Peyer's patch (tissue), 4 donors: ENCODE results near the gene MANF. TPM values are rescaled to one million over a fixed set of nuclear protein-coding genes. Genes with fewer than 3 reads are reported as not detected.

Experiments
- DNase-seq, 3 donors: peaks; one replicate each; pipeline ENCODE4 v3.0.0-alpha.2; 2017 to 2019
- H3K27ac ChIP-seq, 4 donors: fragments of 200-600 bp; sonication (generic); one replicate each; pipeline ENCODE4 v1.5.1; 2016 to 2019
- H3K27me3 ChIP-seq, 2 donors: fragments of 200-600 bp; sonication (generic); one replicate each; pipeline ENCODE4 v1.5.1; 2019
- H3K36me3 ChIP-seq, 3 donors: fragments of 200-600 bp; sonication (generic); one replicate each; pipeline ENCODE4 v1.5.1; 2016 to 2019
- H3K4me1 ChIP-seq, 4 donors: fragments of 200-600 bp; sonication (generic); one replicate each; pipeline ENCODE4 v1.5.1; 2016 to 2019
- H3K4me3 ChIP-seq, 4 donors: fragments of 200-600 bp; sonication (generic); 1 replicate in 3 of 4; 2 replicates in 1 of 4; pipeline ENCODE4 v1.5.1; 2016 to 2019; ENCODE audit warnings: mild to moderate bottlenecking in 1 of 4
- H3K9me3 ChIP-seq, 4 donors: fragments of 200-600 bp; sonication (generic); one replicate each; pipeline ENCODE4 v1.5.1; 2016 to 2019; ENCODE audit warnings: mild to moderate bottlenecking in 1 of 4
- POLR2A ChIP-seq, 2 donors: fragments of 450-650 bp; IDR thresholded peaks; one replicate each; pipeline ENCODE4 v1.5.1; 2017; ENCODE audit warnings: antibody characterized with exemption in 2 of 2, mild to moderate bottlenecking in 2 of 2, moderate library complexity in 2 of 2
- total RNA-seq, 4 donors: library from RNA; depleted of rRNA; stranded (reverse); fragments of >200 nt; gene quantifications; one replicate each; pipeline ENCODE4 v1.1.0, GENCODE V29; 2016
- TF ChIP-seq, protein P1 (sequence below), 6 experiments: fragments of 450-650 bp in 4 of 6; fragments of 200-600 bp in 2 of 6; sonication (generic) in 1 of 6; IDR thresholded peaks; one replicate each; pipeline ENCODE4 v1.5.1; 2017 to 2019; ENCODE audit warnings: antibody characterized with exemption in 6 of 6, mild to moderate bottlenecking in 3 of 6, moderate library complexity in 1 of 6

Gene MANF
- total RNA-seq, 4 donors from 2014 or later = 18.2 to 52.7 (median 26.4) TPM

DNA sequence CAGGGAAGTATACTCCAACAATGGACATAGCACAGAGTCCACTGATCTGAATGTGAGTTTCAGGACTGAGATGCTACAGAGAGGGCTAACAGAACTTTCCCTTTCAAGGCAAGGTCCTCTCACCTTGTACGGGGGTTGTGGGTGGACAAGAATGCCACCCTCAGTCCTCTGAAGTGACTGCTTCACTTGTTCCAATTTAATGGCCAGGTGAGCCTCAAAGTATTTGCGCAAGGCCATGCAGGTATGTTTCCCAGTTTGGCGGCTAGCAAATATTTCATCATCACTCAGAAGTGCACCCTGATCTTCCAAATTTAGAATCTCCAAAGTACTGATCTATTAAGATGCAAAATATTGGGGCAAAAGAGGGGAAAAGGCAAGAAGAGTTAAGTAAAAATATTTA is 44.0 kb downstream of the MANF start:
- Histone ChIP-seq H3K4me3 (no peak overlapping the region), H3K36me3 (peaks cover 0 to 57% (median 0%) of the 10 kb centered on the region in 3 donors), H3K4me1 (no peaks in the 10 kb centered on the region), H3K9me3 (no peaks in the 10 kb centered on the region), H3K27me3 (no peaks in the 10 kb centered on the region), H3K27ac (no peak overlapping the region)
- TF ChIP-seq, protein P1, sequence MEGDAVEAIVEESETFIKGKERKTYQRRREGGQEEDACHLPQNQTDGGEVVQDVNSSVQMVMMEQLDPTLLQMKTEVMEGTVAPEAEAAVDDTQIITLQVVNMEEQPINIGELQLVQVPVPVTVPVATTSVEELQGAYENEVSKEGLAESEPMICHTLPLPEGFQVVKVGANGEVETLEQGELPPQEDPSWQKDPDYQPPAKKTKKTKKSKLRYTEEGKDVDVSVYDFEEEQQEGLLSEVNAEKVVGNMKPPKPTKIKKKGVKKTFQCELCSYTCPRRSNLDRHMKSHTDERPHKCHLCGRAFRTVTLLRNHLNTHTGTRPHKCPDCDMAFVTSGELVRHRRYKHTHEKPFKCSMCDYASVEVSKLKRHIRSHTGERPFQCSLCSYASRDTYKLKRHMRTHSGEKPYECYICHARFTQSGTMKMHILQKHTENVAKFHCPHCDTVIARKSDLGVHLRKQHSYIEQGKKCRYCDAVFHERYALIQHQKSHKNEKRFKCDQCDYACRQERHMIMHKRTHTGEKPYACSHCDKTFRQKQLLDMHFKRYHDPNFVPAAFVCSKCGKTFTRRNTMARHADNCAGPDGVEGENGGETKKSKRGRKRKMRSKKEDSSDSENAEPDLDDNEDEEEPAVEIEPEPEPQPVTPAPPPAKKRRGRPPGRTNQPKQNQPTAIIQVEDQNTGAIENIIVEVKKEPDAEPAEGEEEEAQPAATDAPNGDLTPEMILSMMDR (IDR thresholded peaks at IDR 0.05) = no peak
- TF ChIP-seq POLR2A (IDR thresholded peaks at IDR 0.05) = no peak
- no peak for DNase-seq

DNA sequence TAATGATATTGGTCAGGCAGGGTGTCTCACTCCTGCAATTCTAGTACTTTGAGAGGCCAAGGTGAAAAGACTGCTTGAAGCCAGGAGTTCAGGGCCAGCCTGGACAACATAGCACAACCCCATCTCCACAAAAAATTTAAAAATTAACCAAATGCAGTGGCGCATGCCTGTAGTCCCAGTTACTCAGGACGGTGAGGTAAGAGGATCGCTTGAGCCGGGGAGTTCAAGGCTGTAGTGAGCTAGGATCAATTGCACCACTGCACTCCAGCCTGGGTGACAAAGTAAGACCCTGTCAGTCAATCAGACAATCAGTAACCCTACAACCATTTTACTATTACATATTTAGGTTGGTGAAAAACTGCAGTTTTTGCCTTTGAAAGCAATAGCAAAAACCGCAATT is 49.0 kb downstream of the MANF start:
- no peak for TF ChIP-seq POLR2A (IDR thresholded peaks at IDR 0.05)
- TF ChIP-seq, protein P1 (IDR thresholded peaks at IDR 0.05) = no peak
- H3K36me3 ChIP-seq = peaks cover 0 to 55% (median 0%) of the 10 kb centered on the region in 3 donors
- no peak overlapping the region for H3K27ac ChIP-seq
- H3K4me3 ChIP-seq = no peak overlapping the region
- H3K4me1 ChIP-seq = no peaks in the 10 kb centered on the region
- no peaks in the 10 kb centered on the region for H3K27me3 ChIP-seq
- DNase-seq = no peak
- no peaks in the 10 kb centered on the region for H3K9me3 ChIP-seq

DNA sequence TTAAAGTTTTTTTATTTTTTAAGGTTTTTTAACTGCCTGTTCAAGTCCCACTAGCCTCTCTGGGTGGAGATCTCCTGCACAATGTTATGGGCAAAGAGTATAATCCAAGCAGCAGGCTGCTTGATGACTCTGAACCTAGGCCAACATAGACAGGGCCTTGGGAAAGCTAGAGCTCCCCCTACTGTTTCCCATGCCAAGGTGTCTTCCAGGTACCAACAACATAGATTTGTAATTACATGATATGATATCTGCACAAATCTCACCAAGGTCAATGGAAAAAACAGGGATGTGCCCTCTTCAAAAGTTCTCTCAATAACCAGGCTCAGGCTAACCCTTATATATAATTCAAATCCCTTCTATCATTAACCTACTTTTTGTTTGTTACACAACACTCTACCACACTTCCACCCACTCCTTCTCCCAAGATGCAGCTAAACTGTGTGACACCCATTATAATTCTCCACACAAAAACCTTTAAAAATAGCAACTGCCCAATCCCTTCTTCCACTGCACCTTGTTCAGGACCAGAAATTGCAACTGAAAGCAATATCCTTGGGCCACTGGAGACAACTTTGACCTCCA is 49.7 kb downstream of the MANF start:
- Histone ChIP-seq H3K27me3 (no peaks in the 10 kb centered on the region), H3K4me3 (no peak overlapping the region), H3K36me3 (peaks cover 0 to 55% (median 0%) of the 10 kb centered on the region in 3 donors), H3K27ac (no peak overlapping the region), H3K9me3 (no peaks in the 10 kb centered on the region), H3K4me1 (no peaks in the 10 kb centered on the region)
- DNase-seq = peak in 1 of 3 donors; percentile 79
- TF ChIP-seq, protein P1 (IDR thresholded peaks at IDR 0.05) = peak; percentile 10 to 72 (median 64)
- TF ChIP-seq POLR2A (IDR thresholded peaks at IDR 0.05) = no peak

DNA sequence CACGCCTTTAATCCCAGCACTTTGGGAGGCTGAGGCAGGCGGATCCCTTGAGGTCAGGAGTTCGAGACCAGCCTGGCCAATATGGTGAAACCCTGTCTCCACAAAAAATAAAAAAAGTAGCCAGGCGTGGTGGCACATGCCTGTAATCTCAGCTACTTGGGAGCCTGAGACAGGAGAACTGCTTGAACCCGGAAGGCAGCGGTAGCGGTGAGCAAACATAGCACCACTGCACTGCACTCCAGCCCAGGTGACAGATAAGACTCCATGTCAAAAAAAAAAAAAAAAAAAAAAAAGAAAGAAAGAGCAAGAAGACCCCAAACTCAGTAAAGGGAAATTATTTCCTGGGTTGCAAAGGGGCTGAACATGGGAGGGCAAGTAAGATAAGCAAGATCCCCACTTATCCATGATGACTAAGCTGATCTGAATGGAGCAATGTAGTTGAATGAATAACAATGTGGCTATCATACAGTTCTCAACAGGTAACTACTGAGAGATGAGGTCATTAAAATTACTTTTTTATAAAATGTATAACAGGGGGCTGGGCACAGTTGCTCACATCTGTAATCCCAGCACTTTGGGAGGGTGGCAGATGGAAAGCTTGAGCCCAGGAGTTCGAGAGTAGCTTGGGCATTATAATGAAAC is 52.0 kb downstream of the MANF start:
- no peaks in the 10 kb centered on the region for H3K9me3 ChIP-seq
- no peak overlapping the region for H3K4me3 ChIP-seq
- TF ChIP-seq, protein P1 (IDR thresholded peaks at IDR 0.05) = no peak

More for the DNA sequence above, 52.0 kb downstream of the MANF start:
- DNase-seq = no peak
- H3K27me3 ChIP-seq = no peaks in the 10 kb centered on the region
- no peak overlapping the region for H3K27ac ChIP-seq
- H3K36me3 ChIP-seq = peaks cover 0 to 58% (median 0%) of the 10 kb centered on the region in 3 donors
- H3K4me1 ChIP-seq = no peaks in the 10 kb centered on the region

Other genes starting within 250 kb of the MANF start
- gene RBM15B, start 6.0 kb downstream of the MANF start, total RNA-seq = 10 to 100 TPM; 23.1 to 34.6 (median 27.4) TPM
- 10 to 100 TPM; 12.6 to 31.4 (median 17.5) TPM for gene DCAF1, start 114.7 kb downstream of the MANF start, total RNA-seq
- gene RAD54L2, start 153.4 kb downstream of the MANF start, total RNA-seq = 10 to 100 TPM; 22.1 to 57.8 (median 26.5) TPM